Thyroid gland (tissue), 4 donors: ENCODE results near the gene TRIM14. TPM values are rescaled to one million over a fixed set of nuclear protein-coding genes. Genes with fewer than 3 reads are reported as not detected.
"Not testable (repeated sequence)": the region's sequence is repeated elsewhere in the genome, so short reads cannot be mapped to it uniquely, and the experiment has no call there.

Experiments used
- DNase-seq, 2 donors: peaks; one replicate each; pipeline ENCODE4 v3.0.0-alpha.2; 2019
- H3K27ac ChIP-seq, 3 donors: fragments of 200-600 bp; sonication (generic); 1 replicate in 2 of 3; 2 replicates in 1 of 3; pipeline ENCODE4 v1.5.1; 2016 to 2019; ENCODE audit warnings: mild to moderate bottlenecking in 1 of 3, moderate library complexity in 1 of 3
- H3K27me3 ChIP-seq: fragments of 200-600 bp; sonication (generic); one replicate; pipeline ENCODE4 v1.5.1; 2019
- H3K36me3 ChIP-seq, 2 donors: fragments of 200-600 bp; sonication (generic); one replicate each; pipeline ENCODE4 v1.5.1; 2016 to 2019
- H3K4me1 ChIP-seq, 2 donors: fragments of 200-600 bp; sonication (generic); one replicate each; pipeline ENCODE4 v1.5.1; 2017 to 2019
- H3K4me3 ChIP-seq, 3 donors: fragments of 200-600 bp; sonication (generic); replicated peaks in 1 of 3; 1 replicate in 2 of 3; 2 replicates in 1 of 3; pipeline ENCODE4 v1.5.1; 2016; ENCODE audit warnings: mild to moderate bottlenecking in 1 of 3
- H3K9me3 ChIP-seq: fragments of 200-600 bp; sonication (generic); one replicate; pipeline ENCODE4 v1.5.1; 2017
- POLR2A ChIP-seq, 2 donors: fragments of 450-650 bp; IDR thresholded peaks; one replicate each; pipeline ENCODE4 v1.6.1; 2017; ENCODE audit warnings: antibody characterized with exemption in 2 of 2, mild to moderate bottlenecking in 2 of 2, moderate library complexity in 1 of 2
- WGBS, 2 donors: methylation state at CpG; one replicate each; pipeline ENCODE4 v1.1.5; 2017; 5-methylcytosine and 5-hydroxymethylcytosine counted together
- intact Hi-C: fragments of 100-400 bp; cut with DNase I; formaldehyde crosslinking; loops from one replicate; pipeline ENCODE4 v1.15.1; 2023
- total RNA-seq, 4 donors: library from RNA; depleted of rRNA; stranded (reverse); fragments of >200 nt; gene quantifications; one replicate each; pipeline ENCODE4 v1.2.3, GENCODE V29; 2016
- TF ChIP-seq, protein P1 (sequence below), 6 experiments: fragments of 200-600 bp in 3 of 6; fragments of 450-650 bp in 3 of 6; sonication (generic) in 3 of 6; IDR thresholded peaks; one replicate each; pipeline ENCODE4 v1.5.1; 2016 to 2019; ENCODE audit warnings: antibody characterized with exemption in 6 of 6, mild to moderate bottlenecking in 2 of 6, inconsistent platforms in 1 of 6, moderate library complexity in 1 of 6

TRIM14 gene
- total RNA-seq, 4 donors from 2014 or later = 3.9 to 8.1 (median 5.2) TPM

GRCh38 chr9:98081477-98082219 is 37.4 kb downstream of the TRIM14 start:
- intact Hi-C loops = no loop called here
- no peak for DNase-seq
- no peaks in the 10 kb centered on the region for H3K4me1 ChIP-seq
- no peaks in the 10 kb centered on the region for H3K27me3 ChIP-seq
- peaks cover 23 to 32% of the 10 kb centered on the region in 2 donors for H3K36me3 ChIP-seq
- 84 to 89% methylated on average over 5 to 6 of the region's 6 CpGs for WGBS, 2 donors
- no peaks in the 10 kb centered on the region for H3K9me3 ChIP-seq
- H3K4me3 ChIP-seq = no peak overlapping the region
- no peak overlapping the region for H3K27ac ChIP-seq
- TF ChIP-seq, protein P1, sequence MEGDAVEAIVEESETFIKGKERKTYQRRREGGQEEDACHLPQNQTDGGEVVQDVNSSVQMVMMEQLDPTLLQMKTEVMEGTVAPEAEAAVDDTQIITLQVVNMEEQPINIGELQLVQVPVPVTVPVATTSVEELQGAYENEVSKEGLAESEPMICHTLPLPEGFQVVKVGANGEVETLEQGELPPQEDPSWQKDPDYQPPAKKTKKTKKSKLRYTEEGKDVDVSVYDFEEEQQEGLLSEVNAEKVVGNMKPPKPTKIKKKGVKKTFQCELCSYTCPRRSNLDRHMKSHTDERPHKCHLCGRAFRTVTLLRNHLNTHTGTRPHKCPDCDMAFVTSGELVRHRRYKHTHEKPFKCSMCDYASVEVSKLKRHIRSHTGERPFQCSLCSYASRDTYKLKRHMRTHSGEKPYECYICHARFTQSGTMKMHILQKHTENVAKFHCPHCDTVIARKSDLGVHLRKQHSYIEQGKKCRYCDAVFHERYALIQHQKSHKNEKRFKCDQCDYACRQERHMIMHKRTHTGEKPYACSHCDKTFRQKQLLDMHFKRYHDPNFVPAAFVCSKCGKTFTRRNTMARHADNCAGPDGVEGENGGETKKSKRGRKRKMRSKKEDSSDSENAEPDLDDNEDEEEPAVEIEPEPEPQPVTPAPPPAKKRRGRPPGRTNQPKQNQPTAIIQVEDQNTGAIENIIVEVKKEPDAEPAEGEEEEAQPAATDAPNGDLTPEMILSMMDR (IDR thresholded peaks at IDR 0.05) = no peak
- no peak for TF ChIP-seq POLR2A (IDR thresholded peaks at IDR 0.05)

GRCh38 chr9:98080780-98081179 is 38.2 kb downstream of the TRIM14 start:
- Histone ChIP-seq H3K9me3 (no peaks in the 10 kb centered on the region), H3K27me3 (no peaks in the 10 kb centered on the region), H3K36me3 (peaks cover 23 to 32% of the 10 kb centered on the region in 2 donors), H3K4me3 (no peak overlapping the region), H3K4me1 (no peaks in the 10 kb centered on the region), H3K27ac (no peak overlapping the region)
- TF ChIP-seq, protein P1 (IDR thresholded peaks at IDR 0.05) = no peak
- TF ChIP-seq POLR2A (IDR thresholded peaks at IDR 0.05) = no peak
- no peak for DNase-seq
- 88 to 89% methylated on average over 10 to 11 of the region's 12 CpGs for WGBS, 2 donors
- intact Hi-C loops = no loop called here

- intact Hi-C loops = no loop called here
- H3K36me3 ChIP-seq = peaks cover 23 to 32% of the 10 kb centered on the region in 2 donors
- TF ChIP-seq, protein P1 (IDR thresholded peaks at IDR 0.05) = no peak
- TF ChIP-seq POLR2A (IDR thresholded peaks at IDR 0.05) = no peak
These were observed 38.7 kb downstream of the TRIM14 start for GRCh38 chr9:98080326-98080725.

GRCh38 chr9:98078895-98079294 is 40.1 kb downstream of the TRIM14 start:
- no peak overlapping the region for H3K27ac ChIP-seq
- H3K9me3 ChIP-seq = no peaks in the 10 kb centered on the region
- WGBS, 2 donors = 85 to 88% methylated on average over 5 of the region's 5 CpGs
- no peak overlapping the region for H3K4me3 ChIP-seq
- TF ChIP-seq, protein P1 (IDR thresholded peaks at IDR 0.05) = no peak
- TF ChIP-seq POLR2A (IDR thresholded peaks at IDR 0.05) = no peak
- H3K27me3 ChIP-seq = no peaks in the 10 kb centered on the region
- peaks cover 23 to 32% of the 10 kb centered on the region in 2 donors for H3K36me3 ChIP-seq
- intact Hi-C loops = no loop called here
- H3K4me1 ChIP-seq = peaks cover 0 to 7% of the 10 kb centered on the region in 2 donors
- DNase-seq = no peak

More at GRCh38 chr9:98080326-98080725, 38.7 kb downstream of the TRIM14 start:
- Histone ChIP-seq H3K27me3 (no peaks in the 10 kb centered on the region), H3K9me3 (no peaks in the 10 kb centered on the region), H3K4me1 (no peaks in the 10 kb centered on the region), H3K27ac (no peak overlapping the region), H3K4me3 (no peak overlapping the region)
- WGBS, 2 donors = 96 to 100% methylated on average over 1 of the region's 1 CpG
- DNase-seq = no peak

DNA sequence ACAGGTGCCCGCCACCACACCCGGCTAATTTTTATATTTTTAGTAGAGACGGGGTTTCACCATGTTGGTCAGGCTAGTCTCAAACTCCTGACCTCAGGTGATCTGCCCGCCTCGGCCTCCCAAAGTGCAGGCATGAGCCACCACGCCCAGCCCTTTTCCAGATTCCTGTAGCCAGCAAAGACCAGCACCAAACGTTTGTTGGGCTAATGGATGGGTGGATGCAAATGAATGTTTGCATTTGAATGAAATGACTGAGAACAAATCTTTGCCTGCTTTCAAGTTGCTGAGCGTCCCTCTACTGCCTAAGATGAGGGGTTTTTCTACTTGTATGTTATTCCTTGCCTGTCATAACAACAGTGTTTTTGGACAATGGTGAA is 42.5 kb downstream of the TRIM14 start:
- H3K27me3 ChIP-seq, H3K4me3 ChIP-seq, H3K27ac ChIP-seq, DNase-seq, H3K9me3 ChIP-seq, H3K4me1 ChIP-seq, intact Hi-C loops: not testable (repeated sequence)
- 80 to 92% methylated on average over 8 of the region's 8 CpGs for WGBS, 2 donors
- H3K36me3 ChIP-seq = peaks cover 17 to 28% of the 10 kb centered on the region in 2 donors
